H1 (cell line): ENCODE measurements around the gene PDZRN3. TPM values are rescaled to one million over a fixed set of nuclear protein-coding genes. Genes with fewer than 3 reads are reported as not detected.

ENCODE experiments used
- CTCF ChIA-PET: fragments of 300-600 bp; sonication (Branson Sonifier 250); formaldehyde crosslinking; loops from one replicate; lab custom pipeline; 2021; ENCODE audit not compliant: partially characterized antibody; lab: Charles Lee
- POLR2A ChIA-PET: fragments of 300-600 bp; sonication (Branson Sonifier 250); formaldehyde crosslinking; loops from one replicate; lab custom pipeline; 2021; ENCODE audit warnings: inconsistent platforms; ENCODE audit not compliant: partially characterized antibody; lab: Charles Lee
- DNase-seq, 2 experiments: peaks; one replicate each; pipeline versions ENCODE4 v3.0.0 to v3.0.0-alpha.2; 2010 to 2022; ENCODE audit warnings: low spot score in 2 of 2, low read depth in 1 of 2, mixed read lengths in 1 of 2
- FAIRE-seq: peaks from 2 replicates; lab custom pipeline; 2011; peaks lifted over from hg19 to GRCh38; lab: Jason Lieb, UNC
- H2AFZ ChIP-seq: 2 replicates; pipeline ENCODE4 v1.8.1; 2012; ENCODE audit warnings: low read length, inconsistent platforms
- H2AK5ac ChIP-seq: 2 replicates; pipeline ENCODE4 v1.6.1; 2013; ENCODE audit warnings: low read depth, low read length
- H2BK120ac ChIP-seq: replicated peaks from 2 replicates; pipeline ENCODE3; 2013; ENCODE audit warnings: low read depth, low read length, inconsistent platforms
- H2BK12ac ChIP-seq: 2 replicates; pipeline ENCODE4 v1.6.1; 2013; ENCODE audit warnings: low read depth, low read length
- H2BK15ac ChIP-seq: 2 replicates; pipeline ENCODE4 v1.6.1; 2013; ENCODE audit warnings: low read length
- H2BK20ac ChIP-seq: 2 replicates; pipeline ENCODE4 v1.6.1; 2013; ENCODE audit warnings: low read length
- H2BK5ac ChIP-seq: 2 replicates; pipeline ENCODE4 v1.6.1; 2013; ENCODE audit warnings: low read depth, low read length
- H3K14ac ChIP-seq: 2 replicates; pipeline ENCODE4 v1.6.1; 2013; ENCODE audit warnings: inconsistent platforms; ENCODE audit not compliant: insufficient read length
- H3K18ac ChIP-seq: 2 replicates; pipeline ENCODE4 v1.6.1; 2013; ENCODE audit warnings: low read length; ENCODE audit errors: extremely low read depth
- H3K23ac ChIP-seq: 2 replicates; pipeline ENCODE4 v1.6.1; 2013; ENCODE audit warnings: inconsistent platforms; ENCODE audit not compliant: insufficient read length
- H3K23me2 ChIP-seq: 2 replicates; pipeline ENCODE4 v1.6.1; 2013; ENCODE audit warnings: low read depth, low read length
- H3K27ac ChIP-seq: 2 replicates; pipeline ENCODE4 v1.6.1; 2011; ENCODE audit warnings: low read depth, low read length, inconsistent platforms
- H3K27me3 ChIP-seq, 4 experiments: replicated peaks in 1 of 4; 1 replicate in 1 of 4; 2 replicates in 3 of 4; pipeline versions ENCODE4 v1.6.1 to v1.8.1; 2011 to 2013; ENCODE audit warnings: low read length in 3 of 4, mild to moderate bottlenecking in 3 of 4, inconsistent platforms in 2 of 4, mixed read lengths in 2 of 4, moderate library complexity in 1 of 4; ENCODE audit not compliant: control insufficient read depth in 3 of 4, insufficient read depth in 3 of 4; ENCODE audit errors: extremely low read depth in 1 of 4
- H3K36me3 ChIP-seq, 4 experiments: 2 replicates each; pipeline versions ENCODE4 v1.6.1 to v1.8.1; 2011 to 2013; ENCODE audit warnings: mild to moderate bottlenecking in 4 of 4, low read length in 3 of 4, moderate library complexity in 2 of 4, control low read depth in 1 of 4, inconsistent platforms in 1 of 4; ENCODE audit not compliant: insufficient read depth in 4 of 4, control insufficient read depth in 2 of 4
- H3K4ac ChIP-seq: replicated peaks from 2 replicates; pipeline ENCODE3; 2013; ENCODE audit warnings: low read length, low read depth, mixed read lengths, inconsistent platforms; ENCODE audit not compliant: insufficient read length
- H3K4me1 ChIP-seq, 4 experiments: replicated peaks in 1 of 4; 1 replicate in 1 of 4; 2 replicates in 3 of 4; pipeline versions ENCODE4 v1.6.1 to v1.8.1; 2011 to 2013; ENCODE audit warnings: low read length in 3 of 4, inconsistent platforms in 2 of 4, mixed read lengths in 1 of 4; ENCODE audit not compliant: insufficient read depth in 4 of 4, control insufficient read depth in 3 of 4
- H3K4me2 ChIP-seq, 2 experiments: 2 replicates each; pipeline versions ENCODE4 v1.6.1 to v1.8.1; 2011 to 2013; ENCODE audit warnings: low read depth in 2 of 2, low read length in 2 of 2, control low read depth in 1 of 2, inconsistent platforms in 1 of 2, mild to moderate bottlenecking in 1 of 2; ENCODE audit not compliant: insufficient read depth in 1 of 2
- H3K4me3 ChIP-seq, 4 experiments: fragments of 200-600, 300-600 bp in 1 of 4; sonication (generic), shearing (Covaris generic), sonication (Bioruptor Twin) in 1 of 4; 2 replicates each; pipeline versions ENCODE4 v1.5.1 to v1.8.1; 2011 to 2016; ENCODE audit warnings: low read length in 4 of 4, low read depth in 3 of 4, control low read depth in 2 of 4, inconsistent platforms in 2 of 4, mild to moderate bottlenecking in 2 of 4, mixed read lengths in 1 of 4, moderate library complexity in 1 of 4; ENCODE audit not compliant: insufficient read depth in 2 of 4; ENCODE audit errors: extremely low read depth in 1 of 4
- H3K56ac ChIP-seq: replicated peaks from 2 replicates; pipeline ENCODE3; 2013; ENCODE audit warnings: low read depth, mild to moderate bottlenecking, mixed read lengths, low read length, inconsistent platforms; ENCODE audit not compliant: insufficient read length
- H3K79me1 ChIP-seq: 2 replicates; pipeline ENCODE4 v1.6.1; 2013; ENCODE audit warnings: low read depth, low read length, control low read depth
- H3K79me2 ChIP-seq, 2 experiments: 2 replicates each; pipeline versions ENCODE4 v1.6.1 to v1.8.1; 2012 to 2013; ENCODE audit warnings: low read length in 2 of 2, mild to moderate bottlenecking in 2 of 2, inconsistent platforms in 1 of 2; ENCODE audit not compliant: insufficient read depth in 2 of 2, control insufficient read depth in 1 of 2
- H3K9ac ChIP-seq, 4 experiments: replicated peaks in 1 of 4; 1 replicate in 1 of 4; 2 replicates in 3 of 4; pipeline versions ENCODE4 v1.6.1 to v1.8.1; 2011 to 2013; ENCODE audit warnings: low read depth in 3 of 4, low read length in 3 of 4, control low read depth in 2 of 4, mild to moderate bottlenecking in 2 of 4, moderate library complexity in 2 of 4, inconsistent platforms in 1 of 4; ENCODE audit errors: extremely low read depth in 1 of 4
- H3K9me3 ChIP-seq, 2 experiments: 2 replicates each; pipeline versions ENCODE4 v1.6.1 to v1.8.1; 2012 to 2013; ENCODE audit warnings: mild to moderate bottlenecking in 2 of 2, moderate library complexity in 2 of 2, control low read depth in 1 of 2, inconsistent platforms in 1 of 2, low read depth in 1 of 2, low read length in 1 of 2, mixed read lengths in 1 of 2; ENCODE audit not compliant: insufficient read depth in 2 of 2
- H4K20me1 ChIP-seq, 2 experiments: replicated peaks in 1 of 2; 2 replicates each; pipeline versions ENCODE3 to v1.8.1; 2011 to 2013; ENCODE audit warnings: inconsistent platforms in 2 of 2, low read length in 2 of 2, mild to moderate bottlenecking in 1 of 2; ENCODE audit not compliant: insufficient read depth in 2 of 2, control insufficient read depth in 1 of 2
- H4K5ac ChIP-seq: 2 replicates; pipeline ENCODE4 v1.6.1; 2013; ENCODE audit warnings: low read length, low read depth, mixed read lengths, inconsistent platforms; ENCODE audit not compliant: insufficient read length
- H4K8ac ChIP-seq: 2 replicates; pipeline ENCODE4 v1.8.0; 2013; ENCODE audit warnings: mild to moderate bottlenecking, moderate library complexity, low read length, inconsistent platforms; ENCODE audit not compliant: insufficient read depth; ENCODE audit errors: extremely low read depth
- H4K91ac ChIP-seq: replicated peaks from 2 replicates; pipeline ENCODE3; 2013; ENCODE audit warnings: low read length, mixed read lengths, inconsistent platforms; ENCODE audit not compliant: insufficient read length
- JUN ChIP-seq: IDR thresholded peaks from 2 replicates; pipeline ENCODE4 v1.6.1; 2011; ENCODE audit warnings: low read depth, mild to moderate bottlenecking, improper control_type of control experiment, low read length
- RAD21 ChIP-seq, 2 experiments: IDR thresholded peaks in 1 of 2; conservative IDR thresholded peaks in 1 of 2; 2 replicates each; pipeline ENCODE4 v1.6.1; 2011; ENCODE audit warnings: low read depth in 2 of 2, low read length in 2 of 2, improper control_type of control experiment in 1 of 2, inconsistent platforms in 1 of 2, mild to moderate bottlenecking in 1 of 2, moderate library complexity in 1 of 2
- SIRT6 ChIP-seq: IDR thresholded peaks from one replicate; pipeline ENCODE4 v1.7.1; 2012; ENCODE audit warnings: low read length, inconsistent platforms
- SP2 ChIP-seq: IDR thresholded peaks from 2 replicates; pipeline ENCODE4 v1.6.1; 2012; ENCODE audit warnings: mild to moderate bottlenecking, low read length, inconsistent platforms
- YY1 ChIP-seq: IDR thresholded peaks from 2 replicates; pipeline ENCODE4 v1.6.1; 2011; ENCODE audit warnings: low read depth, mild to moderate bottlenecking, low read length
- WGBS, 2 experiments: shearing (Covaris generic) in 1 of 2; methylation state at CpG; one replicate each; pipeline versions ENCODE4 v1.1.6 to v1.1.7; 2013 to 2015; ENCODE audit warnings: low lambda C conversion rate in 2 of 2, mixed read lengths in 2 of 2, inconsistent platforms in 1 of 2, low coverage in 1 of 2, missing lambda C conversion rate in 1 of 2; ENCODE audit not compliant: insufficient replicate concordance in 2 of 2, insufficient coverage in 1 of 2, insufficient read length in 1 of 2; ENCODE audit errors: extremely low coverage in 1 of 2, missing lambda C conversion rate in 1 of 2; 5-methylcytosine and 5-hydroxymethylcytosine counted together
- polyA plus RNA-seq, 7 experiments: library from polyadenylated mRNA; depleted of rRNA in 3 of 7; stranded (reverse) in 5 of 7; unstranded in 2 of 7; fragments of >200 nt in 5 of 7; fragments of 200-250 nt in 2 of 7; gene quantifications; 1 replicate in 5 of 7; 2 replicates in 1 of 7; 4 replicates in 1 of 7; pipeline versions ENCODE4 v1.2.1 to v1.2.3, GENCODE V29; 2011 to 2013; ENCODE audit warnings: missing spikeins in 2 of 7, mixed read lengths in 2 of 7
- total RNA-seq: library from RNA; stranded (reverse); fragmentation: NEBNext Ultra II Directional; extraction: Animal tissue kit (Norgen Biotek cat#: 25700); gene quantifications from 2 replicates; pipeline ENCODE4 v1.2.1, GENCODE V29; 2021
- TF ChIP-seq, protein P1 (sequence below): IDR thresholded peaks from 2 replicates; pipeline ENCODE4 v1.6.1; 2012; ENCODE audit warnings: low read length, inconsistent platforms

Gene PDZRN3
- total and polyA plus RNA-seq, 2 of the 8 experiments (the other 6 are each of a cell fraction or from before 2014, with no cell fraction given) = 4.2 to 20.5 TPM

DNA sequence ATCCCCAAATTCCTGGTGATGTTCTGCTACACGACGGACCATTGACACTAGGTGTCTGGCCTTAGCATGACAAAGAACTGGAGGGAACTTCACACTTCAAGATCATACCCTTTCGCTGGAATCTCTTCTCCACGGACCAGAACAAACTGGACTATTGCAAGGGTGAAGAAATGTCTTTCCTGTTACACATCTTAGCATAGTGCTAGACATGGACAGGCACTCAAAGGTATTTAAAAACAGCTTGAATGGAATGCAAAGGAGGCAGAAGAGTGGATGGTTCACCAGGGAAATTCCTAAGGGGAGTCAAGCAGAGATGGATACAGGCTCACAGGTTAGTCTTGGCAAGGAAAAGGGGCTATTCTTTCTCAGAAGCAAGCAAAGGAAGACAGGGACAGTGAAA is 33.5 kb upstream of the PDZRN3 start:
- CTCF ChIA-PET = interaction anchor here (1.3 kb wide), 1 partner anchor 10 kb away, joined by 3 read pairs; no protein-coding TSS in a partner anchor

More for the DNA sequence above, 33.5 kb upstream of the PDZRN3 start:
- Histone ChIP-seq H3K36me3 (no peaks in the 10 kb centered on the region), H3K79me2 (no peaks in the 10 kb centered on the region), H3K56ac (no peak overlapping the region), H3K4me2 (no peak overlapping the region), H3K27ac (no peak overlapping the region), H4K5ac (no peak overlapping the region), H4K8ac (no peak overlapping the region), H2BK15ac (no peak overlapping the region), H3K23me2 (no peaks in the 10 kb centered on the region), H2BK120ac (no peak overlapping the region), H3K9me3 (no peaks in the 10 kb centered on the region), H3K14ac (no peak overlapping the region), H2BK12ac (no peak overlapping the region), H2AK5ac (no peak overlapping the region), H3K9ac (no peak overlapping the region), H2BK20ac (no peak overlapping the region), H3K4ac (no peak overlapping the region), H3K4me1 (peaks cover 0 to 7% (median 4%) of the 10 kb centered on the region in 4 experiments; a peak in 3 of 7 replicates), H3K18ac (no peak overlapping the region), H4K91ac (no peak overlapping the region), H4K20me1 (no peaks in the 10 kb centered on the region), H3K79me1 (no peaks in the 10 kb centered on the region), H2BK5ac (no peak overlapping the region), H3K4me3 (no peak overlapping the region), H2AFZ (no peak overlapping the region), H3K23ac (no peak overlapping the region), H3K27me3 (no peaks in the 10 kb centered on the region; a peak in 3 of 7 replicates)
- WGBS, 2 experiments = 60% methylated on average over 4 of the region's 4 CpGs; no CpG with 5 or more reads in 1 of the 2 experiments
- no peak for DNase-seq
- TF ChIP-seq JUN = no peak
- TF ChIP-seq SIRT6 = no peak
- TF ChIP-seq RAD21 (IDR thresholded peaks at IDR 0.05 in 1 of 2, conservative IDR thresholded peaks at IDR 0.05 in 1 of 2; ENCODE audit: low read depth in 2 of 2, low read length in 2 of 2) = no peak
- no peak for TF ChIP-seq SP2
- TF ChIP-seq, protein P1, sequence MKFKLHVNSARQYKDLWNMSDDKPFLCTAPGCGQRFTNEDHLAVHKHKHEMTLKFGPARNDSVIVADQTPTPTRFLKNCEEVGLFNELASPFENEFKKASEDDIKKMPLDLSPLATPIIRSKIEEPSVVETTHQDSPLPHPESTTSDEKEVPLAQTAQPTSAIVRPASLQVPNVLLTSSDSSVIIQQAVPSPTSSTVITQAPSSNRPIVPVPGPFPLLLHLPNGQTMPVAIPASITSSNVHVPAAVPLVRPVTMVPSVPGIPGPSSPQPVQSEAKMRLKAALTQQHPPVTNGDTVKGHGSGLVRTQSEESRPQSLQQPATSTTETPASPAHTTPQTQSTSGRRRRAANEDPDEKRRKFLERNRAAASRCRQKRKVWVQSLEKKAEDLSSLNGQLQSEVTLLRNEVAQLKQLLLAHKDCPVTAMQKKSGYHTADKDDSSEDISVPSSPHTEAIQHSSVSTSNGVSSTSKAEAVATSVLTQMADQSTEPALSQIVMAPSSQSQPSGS = no peak
- no peak for TF ChIP-seq YY1
- POLR2A ChIA-PET = no interaction called here
- no peak for FAIRE-seq
